Measurements from ENCODE around the gene AHRR. TPM values are rescaled to one million over a fixed set of nuclear protein-coding genes. Genes with fewer than 3 reads are reported as not detected.
"Not testable (repeated sequence)": the region's sequence is repeated elsewhere in the genome, so short reads cannot be mapped to it uniquely, and the experiment has no call there.

AHRR gene
- polyA plus RNA-seq, 3 donors: 0.15 TPM; not detected in 1

- Mint-ChIP-seq H3K4me1 (no peaks in the 10 kb centered on the region), H3K4me3 (no peak overlapping the region), H3K36me3 (no peaks in the 10 kb centered on the region), H3K27me3 (ENCODE audit: low read depth in 3 of 3) (peaks cover 1 to 8% (median 5%) of the 10 kb centered on the region in 3 donors), H3K9me3 (peaks cover 7 to 23% (median 21%) of the 10 kb centered on the region in 7 donors), H3K27ac (no peak overlapping the region)
- Histone ChIP-seq H3K4me3 (replicated peaks in 1 of 3; ENCODE audit: low read depth in 2 of 3, low read length in 3 of 3) (no peak overlapping the region), H4K20me1 (ENCODE audit: insufficient read depth, low read length) (no peaks in the 10 kb centered on the region), H3K4me2 (replicated peaks; ENCODE audit: extremely low read depth, low read length, poor library complexity, severe bottlenecking) (no peak overlapping the region), H3K9ac (ENCODE audit: insufficient read depth, low read length, poor library complexity, severe bottlenecking) (no peak overlapping the region), H3K27ac (ENCODE audit: low read depth in 1 of 2, low read length in 2 of 2) (no peak overlapping the region), H3K79me2 (ENCODE audit: insufficient read depth, low read length) (no peaks in the 10 kb centered on the region), H3K36me3 (replicated peaks in 1 of 2; ENCODE audit: control insufficient read depth in 1 of 2, insufficient read depth in 2 of 2, low read length in 2 of 2) (no peaks in the 10 kb centered on the region), H2AFZ (ENCODE audit: insufficient read depth, low read depth, low read length, poor library complexity, severe bottlenecking) (no peak overlapping the region), H3K4me1 (ENCODE audit: control insufficient read depth in 1 of 2, insufficient read depth in 2 of 2, low read length in 2 of 2) (peaks cover 0 to under 1% of the 10 kb centered on the region in 2 donors), H3K9me3 (replicated peaks in 1 of 2; ENCODE audit: control insufficient read depth in 1 of 2, insufficient read depth in 1 of 2, low read length in 2 of 2) (peaks cover 0 to 16% of the 10 kb centered on the region in 2 donors), H3K27me3 (ENCODE audit: control insufficient read depth in 2 of 2, insufficient read depth in 2 of 2, low read length in 2 of 2) (no peaks in the 10 kb centered on the region)
- intact Hi-C loops (cut with micrococcal nuclease): no loop called here
- no peak for DNase-seq
- no peak for TF ChIP-seq CTCF (IDR thresholded peaks at IDR 0.05)
Observed at GRCh38 chr5:383066-383465, 61.6 kb downstream of the AHRR start.

- no peak overlapping the region for H3K4me3 Mint-ChIP-seq
- Histone ChIP-seq H3K4me2 (replicated peaks; ENCODE audit: extremely low read depth, low read length, poor library complexity, severe bottlenecking) (no peak overlapping the region), H4K20me1 (ENCODE audit: insufficient read depth, low read length) (no peaks in the 10 kb centered on the region), H3K27me3 (ENCODE audit: control insufficient read depth in 2 of 2, insufficient read depth in 2 of 2, low read length in 2 of 2) (no peaks in the 10 kb centered on the region), H3K9ac (ENCODE audit: insufficient read depth, low read length, poor library complexity, severe bottlenecking) (no peak overlapping the region), H3K9me3 (replicated peaks in 1 of 2; ENCODE audit: control insufficient read depth in 1 of 2, insufficient read depth in 1 of 2, low read length in 2 of 2) (peaks cover 0 to 16% of the 10 kb centered on the region in 2 donors), H3K27ac (ENCODE audit: low read depth in 1 of 2, low read length in 2 of 2) (no peak overlapping the region), H2AFZ (ENCODE audit: insufficient read depth, low read depth, low read length, poor library complexity, severe bottlenecking) (no peak overlapping the region), H3K36me3 (replicated peaks in 1 of 2; ENCODE audit: control insufficient read depth in 1 of 2, insufficient read depth in 2 of 2, low read length in 2 of 2) (no peaks in the 10 kb centered on the region), H3K79me2 (ENCODE audit: insufficient read depth, low read length) (no peaks in the 10 kb centered on the region), H3K4me1 (ENCODE audit: control insufficient read depth in 1 of 2, insufficient read depth in 2 of 2, low read length in 2 of 2) (peaks cover 0 to 6% of the 10 kb centered on the region in 2 donors), H3K4me3 (replicated peaks in 1 of 3; ENCODE audit: low read depth in 2 of 3, low read length in 3 of 3) (no peak overlapping the region)
- intact Hi-C loops (cut with micrococcal nuclease): no loop called here
- WGBS (ENCODE audit: insufficient coverage): no CpG with 5 or more reads among the region's 3 CpGs
- no peaks in the 10 kb centered on the region for H3K36me3 Mint-ChIP-seq
- no peak for TF ChIP-seq CTCF (IDR thresholded peaks at IDR 0.05)
- H3K27me3 Mint-ChIP-seq (ENCODE audit: low read depth in 3 of 3): peaks cover 1 to 3% (median 3%) of the 10 kb centered on the region in 3 donors
- no peaks in the 10 kb centered on the region for H3K4me1 Mint-ChIP-seq
- no peak overlapping the region for H3K27ac Mint-ChIP-seq
- H3K9me3 Mint-ChIP-seq: peaks cover 7 to 23% (median 21%) of the 10 kb centered on the region in 7 donors
- no peak for DNase-seq
Observed at GRCh38 chr5:383621-384020, 62.1 kb downstream of the AHRR start.

- H4K20me1 ChIP-seq (ENCODE audit: insufficient read depth, low read length); H3K36me3 ChIP-seq (replicated peaks in 1 of 2; ENCODE audit: control insufficient read depth in 1 of 2, insufficient read depth in 2 of 2, low read length in 2 of 2); H3K27me3 Mint-ChIP-seq (ENCODE audit: low read depth in 3 of 3); H2AFZ ChIP-seq (ENCODE audit: insufficient read depth, low read depth, low read length, poor library complexity, severe bottlenecking); H3K9ac ChIP-seq (ENCODE audit: insufficient read depth, low read length, poor library complexity, severe bottlenecking); intact Hi-C loops (cut with micrococcal nuclease); H3K4me2 ChIP-seq (replicated peaks; ENCODE audit: extremely low read depth, low read length, poor library complexity, severe bottlenecking); H3K79me2 ChIP-seq (ENCODE audit: insufficient read depth, low read length); H3K27ac Mint-ChIP-seq; H3K4me3 ChIP-seq (replicated peaks in 1 of 3; ENCODE audit: low read depth in 2 of 3, low read length in 3 of 3); H3K4me1 Mint-ChIP-seq; H3K36me3 Mint-ChIP-seq; H3K4me3 Mint-ChIP-seq; H3K27ac ChIP-seq (ENCODE audit: low read depth in 1 of 2, low read length in 2 of 2); H3K27me3 ChIP-seq (ENCODE audit: control insufficient read depth in 2 of 2, insufficient read depth in 2 of 2, low read length in 2 of 2); H3K4me1 ChIP-seq (ENCODE audit: control insufficient read depth in 1 of 2, insufficient read depth in 2 of 2, low read length in 2 of 2); DNase-seq: not testable (repeated sequence)
- peaks cover 0 to 16% of the 10 kb centered on the region in 2 donors for H3K9me3 ChIP-seq (replicated peaks in 1 of 2; ENCODE audit: control insufficient read depth in 1 of 2, insufficient read depth in 1 of 2, low read length in 2 of 2)
- WGBS (ENCODE audit: insufficient coverage): 92% methylated on average over 2 of the region's 7 CpGs
- peaks cover 7 to 23% (median 21%) of the 10 kb centered on the region in 7 donors for H3K9me3 Mint-ChIP-seq
Observed at GRCh38 chr5:384576-384975, 63.1 kb downstream of the AHRR start.
